ENCODE data around the gene SELENOS.

Gene SELENOS

DNA sequence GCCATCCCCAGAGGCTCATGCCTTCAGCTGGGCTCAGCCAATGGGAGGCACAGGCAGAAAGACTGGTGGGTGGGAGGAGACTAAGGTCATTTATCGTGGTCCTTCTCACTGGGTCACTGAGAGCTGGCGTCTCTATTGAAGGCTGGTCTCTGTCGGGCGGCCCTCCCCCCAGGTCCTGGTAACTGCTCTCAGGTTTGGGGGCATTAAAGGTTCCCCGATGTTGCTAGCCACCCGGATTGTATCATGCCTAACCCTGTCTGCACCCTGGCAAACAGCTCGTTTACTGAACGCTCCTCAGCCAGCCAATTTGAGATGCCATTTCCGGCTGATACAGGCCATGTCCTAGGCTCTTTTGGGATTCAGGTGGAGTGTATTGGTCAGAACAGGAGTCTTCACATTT is 10.5 kb downstream of the SELENOS start:
- H3K4me3 ChIP-seq (ENCODE audit: low read depth, low read length) = no peak overlapping the region
- ChIA-PET CTCF (interaction anchor here (1.0 to 6.1 kb wide), 12 partner anchors 9 to 375 kb away, joined by 3 to 41 read pairs (median 6); no protein-coding TSS in a partner anchor), POLR2A (interaction anchor here (1.4 to 1.5 kb wide), 3 partner anchors 15 to 243 kb away, joined by 3 to 10 read pairs (median 4); partner anchors contain the start of gene CHSY1)
- TF ChIP-seq, protein P1, sequence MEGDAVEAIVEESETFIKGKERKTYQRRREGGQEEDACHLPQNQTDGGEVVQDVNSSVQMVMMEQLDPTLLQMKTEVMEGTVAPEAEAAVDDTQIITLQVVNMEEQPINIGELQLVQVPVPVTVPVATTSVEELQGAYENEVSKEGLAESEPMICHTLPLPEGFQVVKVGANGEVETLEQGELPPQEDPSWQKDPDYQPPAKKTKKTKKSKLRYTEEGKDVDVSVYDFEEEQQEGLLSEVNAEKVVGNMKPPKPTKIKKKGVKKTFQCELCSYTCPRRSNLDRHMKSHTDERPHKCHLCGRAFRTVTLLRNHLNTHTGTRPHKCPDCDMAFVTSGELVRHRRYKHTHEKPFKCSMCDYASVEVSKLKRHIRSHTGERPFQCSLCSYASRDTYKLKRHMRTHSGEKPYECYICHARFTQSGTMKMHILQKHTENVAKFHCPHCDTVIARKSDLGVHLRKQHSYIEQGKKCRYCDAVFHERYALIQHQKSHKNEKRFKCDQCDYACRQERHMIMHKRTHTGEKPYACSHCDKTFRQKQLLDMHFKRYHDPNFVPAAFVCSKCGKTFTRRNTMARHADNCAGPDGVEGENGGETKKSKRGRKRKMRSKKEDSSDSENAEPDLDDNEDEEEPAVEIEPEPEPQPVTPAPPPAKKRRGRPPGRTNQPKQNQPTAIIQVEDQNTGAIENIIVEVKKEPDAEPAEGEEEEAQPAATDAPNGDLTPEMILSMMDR (IDR thresholded peaks at IDR 0.05; ENCODE audit: insufficient read depth, low read length, missing control alignments) = no peak
- DNase-seq (ENCODE audit: low read depth, low spot score) = no peak

DNA sequence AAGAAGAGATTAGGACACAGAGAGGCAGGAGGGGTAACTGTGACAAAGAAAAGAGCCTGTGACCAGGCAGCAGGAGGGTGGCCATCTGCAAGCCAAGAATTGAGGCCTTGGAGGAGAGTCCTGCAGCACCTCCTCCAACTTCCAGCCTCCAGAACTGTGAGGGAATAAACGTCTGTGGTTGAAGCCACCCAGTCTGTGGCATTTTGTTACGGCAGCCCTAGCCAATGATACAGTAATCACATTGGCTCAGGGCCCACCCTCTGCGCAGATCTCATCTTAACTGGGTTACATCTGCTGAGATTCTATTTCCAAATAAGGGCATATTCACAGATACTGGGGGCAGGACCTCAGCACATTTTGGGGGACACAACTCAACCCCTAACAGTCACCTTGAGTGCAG is 11.3 kb downstream of the SELENOS start:
- H3K4me3 ChIP-seq (ENCODE audit: low read depth, low read length) = no peak overlapping the region
- ChIA-PET CTCF (interaction anchor here (1.0 to 6.1 kb wide), 7 partner anchors 8 to 376 kb away, joined by 3 to 43 read pairs (median 7); no protein-coding TSS in a partner anchor), POLR2A (interaction anchor here (1.4 kb wide), 1 partner anchor 238 kb away, joined by 3 read pairs; no protein-coding TSS in a partner anchor)
- DNase-seq (ENCODE audit: low read depth, low spot score) = no peak
- TF ChIP-seq, protein P1 (IDR thresholded peaks at IDR 0.05; ENCODE audit: insufficient read depth, low read length, missing control alignments) = no peak

DNA sequence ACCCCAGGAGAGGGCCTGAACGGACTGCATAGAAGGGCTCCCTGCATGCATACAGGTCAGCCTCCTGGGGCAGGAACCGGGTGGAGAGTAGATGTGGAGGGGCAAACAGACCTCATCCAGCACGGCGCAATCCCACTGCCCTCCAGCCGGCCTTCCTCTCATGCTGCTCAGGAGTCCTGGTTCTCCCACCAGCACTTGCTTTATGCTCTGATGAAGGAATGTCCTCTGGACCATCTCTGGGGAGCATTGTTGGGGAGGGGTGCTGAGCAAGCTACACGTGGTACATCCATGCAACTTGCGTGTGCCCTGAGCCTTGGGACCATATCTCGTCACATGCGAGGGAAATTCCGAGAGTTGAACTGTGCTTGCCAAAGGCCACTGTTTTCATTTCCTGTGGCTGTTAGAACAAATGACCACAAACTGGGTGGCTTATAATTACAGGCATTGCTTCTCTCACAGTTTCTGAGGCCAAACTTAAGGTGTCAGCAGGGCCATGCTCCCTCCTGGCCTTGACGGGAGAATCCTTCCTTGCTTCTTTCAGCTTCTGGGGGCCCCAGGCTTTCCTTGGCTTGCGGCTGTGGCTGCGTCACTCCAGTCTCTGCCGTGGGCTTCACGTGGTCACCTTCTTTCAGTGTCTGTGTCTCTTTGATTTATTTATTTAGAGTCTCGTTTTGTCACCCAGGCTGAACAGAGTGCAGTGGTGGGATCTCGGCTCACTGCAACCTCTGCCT is 12.2 kb downstream of the SELENOS start:
- CTCF ChIA-PET = interaction anchor here (0.9 to 6.1 kb wide), 4 partner anchors 242 to 347 kb away, joined by 3 to 43 read pairs (median 22); no protein-coding TSS in a partner anchor
- TF ChIP-seq, protein P1 (IDR thresholded peaks at IDR 0.05; ENCODE audit: insufficient read depth, low read length, missing control alignments) = no peak
- POLR2A ChIA-PET = no interaction called here
- no peak for DNase-seq (ENCODE audit: low read depth, low spot score)
- H3K4me3 ChIP-seq (ENCODE audit: low read depth, low read length) = no peak overlapping the region

DNA sequence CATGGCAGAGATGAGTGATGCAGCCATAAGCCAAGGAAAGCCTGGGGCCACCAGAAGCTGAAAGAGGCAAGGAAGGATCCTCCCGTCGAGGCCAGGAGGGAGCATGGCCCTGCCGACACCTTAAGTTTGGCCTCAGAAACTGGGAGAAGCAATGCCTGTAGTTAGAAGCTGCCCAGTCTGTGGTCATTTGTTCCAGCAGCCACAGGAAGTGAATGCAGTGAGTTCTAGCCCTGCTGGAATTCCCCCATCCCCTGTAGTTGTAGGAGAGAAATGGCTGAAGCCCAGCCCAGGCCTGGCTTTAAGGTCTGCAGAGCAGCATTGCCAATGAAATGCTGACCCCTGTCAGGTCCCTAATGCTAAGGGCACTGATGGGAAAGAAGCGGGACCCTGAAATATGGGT is 13.3 kb downstream of the SELENOS start:
- no peak for DNase-seq (ENCODE audit: low read depth, low spot score)
- H3K4me3 ChIP-seq (ENCODE audit: low read depth, low read length) = no peak overlapping the region
- POLR2A ChIA-PET = no interaction called here
- TF ChIP-seq, protein P1 (IDR thresholded peaks at IDR 0.05; ENCODE audit: insufficient read depth, low read length, missing control alignments) = no peak
- CTCF ChIA-PET = interaction anchor here (4.8 to 6.1 kb wide), 3 partner anchors 176 to 256 kb away, joined by 41 to 60 read pairs (median 43); no protein-coding TSS in a partner anchor

DNA sequence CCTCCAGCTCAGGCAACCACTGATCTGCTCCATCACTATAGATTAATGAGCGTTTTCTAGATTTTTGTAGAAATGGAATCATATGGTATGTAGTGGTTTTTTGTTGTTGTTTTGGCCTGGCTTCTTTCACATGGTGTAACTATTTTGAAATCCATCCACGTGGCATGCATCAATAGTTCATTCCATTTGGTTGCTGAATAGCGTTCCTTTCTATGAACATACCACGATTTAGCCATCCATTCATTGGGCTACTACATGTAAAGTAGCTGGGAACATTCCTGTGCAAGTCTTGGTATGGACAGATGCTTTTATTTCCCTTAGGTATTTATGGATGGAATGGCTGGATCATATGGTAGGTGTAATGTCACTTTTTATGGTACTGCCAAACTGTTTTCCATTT is 14.7 kb downstream of the SELENOS start:
- H3K4me3 ChIP-seq (ENCODE audit: low read depth, low read length) = no peak overlapping the region
- ChIA-PET POLR2A (no interaction called here), CTCF (interaction anchor here (0.8 to 6.1 kb wide), 8 partner anchors 8 to 345 kb away, joined by 3 to 60 read pairs (median 4); no protein-coding TSS in a partner anchor)
- TF ChIP-seq, protein P1 (IDR thresholded peaks at IDR 0.05; ENCODE audit: insufficient read depth, low read length, missing control alignments) = no peak
- no peak for DNase-seq (ENCODE audit: low read depth, low spot score)

Measured in AG04449 (cell line).